GM19023 (cell line): ENCODE results near the gene DMAC2L.
"Not testable (repeated sequence)": the region's sequence is repeated elsewhere in the genome, so short reads cannot be mapped to it uniquely, and the experiment has no call there.

Source experiments
- ATAC-seq: cut with Tn5 transposase; IDR thresholded peaks from one replicate; pipeline ENCODE4 v1.9.1; 2021; ENCODE audit warnings: mild to moderate bottlenecking, moderate library complexity; ENCODE audit not compliant: unreplicated experiment

Gene DMAC2L

DNA sequence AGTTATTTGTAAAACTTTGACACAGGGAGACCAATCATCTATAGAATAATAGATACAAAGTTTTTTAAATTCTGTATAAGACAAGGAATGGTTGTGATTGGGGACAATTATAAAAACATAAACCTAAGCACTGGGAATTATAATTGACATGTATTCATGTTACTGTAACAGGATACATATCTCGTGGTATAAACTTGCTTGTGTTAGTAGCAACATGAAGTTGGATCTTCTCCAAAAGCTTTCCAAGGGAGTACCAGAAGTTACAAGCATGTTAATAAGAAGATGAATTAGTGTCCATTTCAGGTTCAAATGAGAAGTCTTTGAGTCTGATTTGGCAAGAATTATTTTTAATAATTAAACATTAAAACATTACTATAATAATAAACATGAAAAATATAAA lies 42.4 kb downstream of the DMAC2L start:
- no peak for ATAC-seq

DNA sequence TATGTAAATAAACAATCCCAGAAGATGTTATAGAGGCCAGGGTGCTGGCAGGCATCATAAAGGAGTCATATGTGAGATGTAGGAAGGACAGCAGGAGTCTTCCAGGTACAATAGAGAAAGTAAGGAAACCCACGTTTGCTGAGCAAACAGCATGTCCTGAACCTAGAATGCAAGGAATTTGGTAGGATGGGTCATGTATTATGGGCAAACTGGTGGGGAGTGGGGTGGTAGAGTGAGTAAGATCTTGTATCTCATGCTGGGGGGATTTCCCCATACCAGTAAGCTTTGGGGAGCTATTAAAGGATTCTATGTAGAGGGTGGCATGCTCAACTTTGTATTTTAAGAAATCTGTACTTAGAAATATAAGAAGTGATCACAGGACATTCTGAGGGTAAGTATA lies 43.6 kb downstream of the DMAC2L start:
- ATAC-seq = no peak

DNA sequence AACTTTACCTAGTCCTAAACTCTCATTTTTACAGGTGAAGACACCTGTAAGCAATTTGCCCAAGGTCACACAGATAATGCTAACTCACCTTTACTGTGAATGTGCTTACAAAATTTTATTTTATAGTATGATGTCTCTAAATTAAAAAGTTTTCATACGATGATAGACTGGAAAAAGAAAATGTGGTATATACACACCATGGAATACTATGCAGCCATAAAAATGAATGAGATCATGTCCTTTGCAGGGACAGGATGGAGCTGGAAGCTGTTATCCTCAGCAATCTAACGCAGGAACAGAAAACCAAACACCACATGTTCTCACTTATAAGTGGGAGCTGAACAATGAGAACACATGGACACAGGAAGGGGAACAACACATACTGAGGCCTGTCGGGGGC lies 44.2 kb downstream of the DMAC2L start:
- ATAC-seq = not testable (repeated sequence)

DNA sequence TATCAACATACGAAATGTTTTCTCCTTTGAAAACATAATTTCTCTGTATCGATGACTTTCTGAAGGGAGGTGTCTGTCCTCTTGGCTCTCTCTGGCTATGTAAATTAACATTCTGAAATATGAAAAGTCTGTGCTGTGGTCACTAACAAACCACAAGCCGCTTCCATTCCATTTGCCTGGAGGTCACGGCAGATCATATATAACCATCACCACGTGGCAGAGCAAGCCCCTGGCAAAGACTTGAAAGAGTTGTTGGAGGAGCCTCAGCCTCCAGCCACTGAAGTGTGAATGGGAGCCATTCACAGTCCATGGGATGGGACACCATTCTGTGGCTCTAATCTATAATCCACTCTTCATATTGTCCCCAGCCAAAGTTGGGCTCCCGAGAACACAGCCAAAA lies 45.0 kb downstream of the DMAC2L start:
- ATAC-seq = no peak

DNA sequence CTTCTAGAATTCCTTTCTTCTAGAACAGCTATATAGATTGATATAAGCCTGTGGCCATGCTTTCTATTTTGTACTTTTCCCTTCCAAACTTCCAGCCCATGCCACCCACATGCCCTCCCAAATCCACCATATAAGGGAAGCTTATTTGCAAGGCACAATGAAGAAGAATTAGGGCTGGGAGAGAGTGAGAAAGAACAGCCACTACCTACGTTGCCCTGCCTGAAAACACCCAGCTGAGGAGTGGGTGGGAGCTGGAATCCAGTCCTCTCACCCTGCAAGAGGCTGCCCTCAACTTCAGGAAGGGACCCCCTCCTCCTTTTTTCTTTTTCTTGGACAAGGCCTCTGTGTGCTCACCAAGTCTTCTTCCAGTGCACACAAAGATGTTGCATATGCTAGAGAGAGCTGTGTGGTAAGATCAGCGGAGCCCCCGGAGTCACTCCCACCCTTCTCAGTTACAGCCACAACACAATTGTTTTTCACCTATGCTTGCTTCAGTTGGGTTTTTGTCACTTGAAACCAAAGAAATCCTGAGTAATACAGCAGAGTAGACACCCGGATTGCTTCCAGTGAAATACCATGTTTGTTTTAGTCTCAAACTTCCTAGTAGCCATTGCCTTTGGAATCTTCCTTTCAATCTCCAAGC lies 45.8 kb downstream of the DMAC2L start:
- no peak for ATAC-seq

DNA sequence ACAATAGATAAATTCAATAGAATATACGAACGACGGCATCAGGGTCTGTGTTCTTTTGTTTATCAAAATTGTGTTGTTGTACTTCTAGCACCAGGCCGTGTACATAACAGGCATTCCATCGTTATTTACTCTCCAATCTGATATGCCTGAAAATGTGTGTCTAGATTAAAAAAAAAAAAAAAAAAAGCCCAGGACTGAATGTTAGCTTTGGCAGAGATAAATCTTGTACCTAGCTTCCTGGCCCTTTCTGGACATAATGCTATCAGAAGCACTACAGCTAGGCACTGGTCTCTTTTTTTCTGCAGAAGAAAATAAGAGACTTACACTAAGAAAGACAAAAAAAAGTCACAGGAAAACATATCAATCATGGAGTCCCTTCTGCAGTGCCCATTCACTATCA lies 47.5 kb downstream of the DMAC2L start:
- no peak for ATAC-seq

DNA sequence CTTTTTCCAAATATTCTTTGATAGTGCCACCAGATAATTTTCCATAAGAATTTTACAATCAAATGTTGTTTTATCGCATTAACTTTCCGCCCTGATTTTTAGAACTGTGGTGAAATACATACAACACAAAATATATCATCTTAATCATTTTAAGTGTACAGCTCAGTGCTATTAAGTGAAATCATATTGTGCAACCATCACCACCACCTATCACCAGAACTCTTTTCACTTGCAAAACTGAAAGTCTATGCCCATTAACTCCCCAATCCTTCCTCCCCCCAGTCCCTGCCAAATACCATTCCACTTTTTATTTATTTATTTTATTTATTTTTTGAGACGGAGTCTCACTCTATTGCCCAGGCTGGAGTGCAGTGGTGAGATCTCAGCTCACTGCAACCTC lies 48.0 kb downstream of the DMAC2L start:
- no peak for ATAC-seq

DNA sequence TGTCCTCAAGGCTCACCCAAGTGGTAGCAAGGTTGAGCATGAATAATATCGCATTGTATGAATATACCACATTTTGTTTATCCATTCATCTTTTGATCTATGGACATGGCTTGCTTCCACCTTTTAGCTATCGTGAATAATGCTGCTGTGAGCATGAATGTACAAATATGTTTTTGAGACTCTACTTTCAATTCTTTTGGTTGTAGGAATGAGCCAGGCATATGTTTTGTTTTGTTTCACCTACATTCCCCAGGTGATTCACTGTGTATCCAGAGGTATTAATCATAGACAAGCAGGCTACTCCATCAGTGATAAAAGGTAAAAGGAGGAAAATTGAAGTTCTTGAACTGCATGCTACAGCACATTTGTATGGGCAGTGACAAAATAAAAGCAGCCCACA lies 48.7 kb downstream of the DMAC2L start:
- no peak for ATAC-seq

DNA sequence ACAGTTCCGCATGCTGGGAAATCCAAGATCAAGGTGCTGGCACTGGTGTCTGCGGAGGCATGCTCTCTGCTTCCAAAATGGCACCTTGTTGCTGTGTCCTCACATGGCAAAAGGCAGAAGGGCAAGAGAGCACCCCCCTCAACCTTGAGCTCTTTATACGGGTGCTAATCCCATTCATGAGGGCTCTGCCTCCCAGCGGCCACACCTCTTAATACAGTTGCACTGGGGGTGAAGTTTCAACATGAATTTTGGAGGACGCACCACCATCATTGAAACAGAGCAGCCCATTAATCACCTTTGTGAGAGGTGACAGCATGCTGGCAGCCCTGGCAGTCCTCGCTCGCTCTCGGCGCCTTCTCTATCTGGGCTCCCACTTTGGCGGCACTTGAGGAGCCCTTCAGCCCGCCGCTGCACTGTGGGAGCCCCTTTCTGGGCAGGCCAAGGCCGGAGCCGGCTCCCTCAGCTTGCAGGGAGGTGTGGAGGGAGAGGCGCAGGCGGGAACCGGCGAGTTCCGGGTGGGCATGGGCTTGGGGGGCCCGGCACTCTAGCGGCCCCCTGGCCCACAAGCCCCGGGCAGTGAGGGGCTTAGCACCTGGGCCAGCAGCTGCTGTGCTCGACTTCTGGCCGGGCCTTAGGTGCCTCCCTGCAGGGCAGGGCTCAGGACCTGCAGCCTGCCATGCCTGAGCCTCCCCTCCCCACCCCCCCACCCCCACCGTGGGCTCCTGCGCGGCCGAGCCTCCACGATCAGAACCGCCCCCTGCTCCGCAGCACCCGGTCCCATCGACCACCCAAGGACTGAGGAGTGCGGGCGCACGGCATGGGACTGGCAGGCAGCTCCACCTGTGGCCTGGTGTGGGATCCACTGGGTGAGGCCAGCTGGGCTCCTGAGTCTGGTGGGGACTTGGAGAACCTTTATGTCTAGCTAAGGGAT lies 49.6 kb downstream of the DMAC2L start:
- not testable (repeated sequence) for ATAC-seq

DNA sequence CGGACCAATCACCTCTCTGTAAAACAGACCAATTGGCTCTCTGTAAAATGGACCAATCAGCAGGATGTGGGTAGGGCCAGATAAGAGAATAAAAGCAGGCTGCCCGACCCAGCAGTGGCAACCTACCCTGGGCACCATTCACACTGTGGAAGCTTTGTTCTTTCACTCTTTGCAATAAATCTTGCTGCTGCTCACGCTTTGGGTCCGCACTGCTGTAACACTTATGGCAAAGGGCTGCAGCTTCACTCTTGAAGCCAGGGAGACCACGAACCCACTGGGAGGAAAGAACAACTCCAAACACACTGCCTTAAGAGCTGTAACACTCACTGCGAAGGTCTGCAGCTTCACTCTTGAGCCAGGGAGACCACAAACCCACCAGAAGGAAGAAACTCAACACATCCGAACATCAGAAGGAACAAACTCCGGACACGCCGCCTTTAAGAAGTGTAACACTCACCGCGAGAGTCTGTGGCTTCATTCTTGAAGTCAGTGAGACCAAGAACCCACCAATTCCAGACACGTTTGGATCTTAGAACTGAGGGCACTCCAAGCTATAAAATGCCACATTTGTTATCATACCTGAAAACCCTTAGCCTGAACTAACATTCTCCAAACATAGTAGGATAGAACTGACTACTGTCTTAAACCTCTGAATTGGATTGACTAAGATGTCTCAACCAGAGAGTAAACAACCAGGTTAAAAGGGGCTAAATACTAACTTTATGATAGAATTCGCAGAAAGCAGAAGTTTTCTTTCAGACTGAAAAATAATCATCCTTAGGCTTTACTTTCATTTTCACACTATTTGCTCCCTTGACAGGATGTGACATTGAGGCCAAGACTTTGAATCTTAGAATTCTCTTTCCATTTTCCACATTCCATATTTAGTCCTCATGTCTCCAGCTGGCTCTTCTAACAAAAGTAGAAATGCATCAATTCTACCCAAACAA lies 50.9 kb downstream of the DMAC2L start:
- peak; percentile 38 for ATAC-seq

DNA sequence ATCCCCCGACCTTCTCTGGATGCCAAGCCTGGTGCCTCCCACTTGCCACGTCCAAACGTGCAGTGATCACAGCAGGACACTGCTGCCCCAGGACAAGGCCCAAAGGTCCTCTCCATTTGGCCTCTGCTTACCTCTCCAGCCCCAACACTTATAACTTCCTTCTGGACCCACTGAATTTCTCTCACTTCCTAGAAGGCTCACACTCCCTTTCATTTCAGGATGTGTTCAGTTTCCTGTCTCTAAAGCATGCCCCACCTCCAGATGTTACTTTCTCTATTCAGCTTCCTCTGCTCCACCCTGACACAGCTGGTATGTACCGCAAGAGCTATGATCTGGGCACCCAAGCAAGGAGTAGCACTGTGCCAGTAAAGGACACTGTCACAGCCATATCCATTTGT lies 51.6 kb downstream of the DMAC2L start:
- ATAC-seq = peak; percentile 96

DNA sequence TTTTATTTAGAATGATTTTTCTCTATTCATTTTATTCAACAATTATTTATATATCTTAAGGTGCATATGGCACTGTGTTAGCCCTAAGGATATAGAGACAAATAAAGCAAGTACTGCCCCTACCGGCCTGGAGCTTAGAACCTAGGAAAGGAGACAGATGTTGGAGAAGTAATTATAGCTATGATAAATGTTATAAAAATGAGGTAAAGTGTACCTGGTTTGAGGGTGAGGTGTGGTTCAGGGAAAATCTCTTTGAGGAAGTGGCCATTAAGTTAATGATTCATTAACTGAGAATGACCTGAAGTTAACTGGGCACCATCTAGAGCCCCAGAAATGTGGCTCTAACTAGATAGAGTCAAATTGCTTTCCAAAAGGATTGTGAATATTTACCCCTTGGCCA lies 52.7 kb downstream of the DMAC2L start:
- ATAC-seq = no peak

DNA sequence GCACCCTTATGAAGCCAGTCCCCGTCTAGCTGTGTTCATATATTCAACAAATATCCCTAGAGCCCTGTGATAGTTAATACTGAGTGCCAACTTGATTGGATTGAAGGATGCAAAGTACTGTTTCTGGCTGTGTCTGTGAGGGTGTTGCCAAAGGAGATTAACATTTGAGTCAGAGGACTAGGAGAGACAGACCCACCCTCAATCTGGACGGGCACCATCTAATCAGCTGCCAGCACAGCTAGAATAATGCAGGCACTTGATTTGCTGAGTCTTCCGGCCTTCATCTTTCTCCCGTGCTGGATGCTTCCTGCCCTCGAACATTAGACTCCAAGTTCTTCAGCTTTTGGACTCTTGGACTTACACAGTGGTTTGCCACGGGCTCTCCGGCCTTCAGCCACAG lies 53.4 kb downstream of the DMAC2L start:
- ATAC-seq = not testable (repeated sequence)

DNA sequence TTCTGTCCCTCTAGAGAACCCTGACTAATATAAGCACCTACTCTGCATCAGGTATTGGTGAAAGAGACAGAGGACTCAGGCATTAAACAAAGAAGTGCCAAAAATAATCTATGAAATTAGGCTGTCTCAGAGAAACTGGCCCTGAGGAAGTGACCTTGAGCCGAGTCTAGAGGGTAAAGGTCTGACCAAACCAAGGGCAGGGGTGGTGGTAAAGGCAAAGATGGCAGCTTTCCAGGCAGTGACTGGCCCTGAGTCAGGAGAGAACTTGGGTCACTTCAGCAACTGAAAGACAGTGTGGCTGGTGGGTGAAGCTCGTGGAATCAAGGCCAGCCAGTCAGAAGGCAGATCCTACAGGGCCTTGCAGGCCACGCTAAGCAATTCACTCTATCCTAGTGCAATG lies 54.0 kb downstream of the DMAC2L start:
- no peak for ATAC-seq

DNA sequence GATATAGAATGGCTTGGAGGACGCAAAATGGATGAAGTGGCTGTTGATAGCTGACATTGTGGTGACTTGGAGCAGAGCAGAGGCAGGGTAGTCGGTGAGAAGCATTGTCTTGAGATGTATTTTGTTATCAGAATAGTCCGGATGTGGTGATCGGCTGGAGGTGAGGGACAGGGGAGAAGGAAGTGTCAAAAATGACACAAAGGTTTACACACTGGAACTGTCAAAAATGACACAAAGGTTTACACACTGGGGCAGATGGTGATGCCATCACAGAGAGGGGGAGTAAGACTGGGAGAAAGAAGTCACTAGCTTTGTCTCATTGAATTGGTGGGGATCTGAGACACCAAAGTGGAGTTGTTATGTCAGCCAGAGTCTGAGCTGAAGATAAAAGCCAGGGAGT lies 54.5 kb downstream of the DMAC2L start:
- no peak for ATAC-seq

DNA sequence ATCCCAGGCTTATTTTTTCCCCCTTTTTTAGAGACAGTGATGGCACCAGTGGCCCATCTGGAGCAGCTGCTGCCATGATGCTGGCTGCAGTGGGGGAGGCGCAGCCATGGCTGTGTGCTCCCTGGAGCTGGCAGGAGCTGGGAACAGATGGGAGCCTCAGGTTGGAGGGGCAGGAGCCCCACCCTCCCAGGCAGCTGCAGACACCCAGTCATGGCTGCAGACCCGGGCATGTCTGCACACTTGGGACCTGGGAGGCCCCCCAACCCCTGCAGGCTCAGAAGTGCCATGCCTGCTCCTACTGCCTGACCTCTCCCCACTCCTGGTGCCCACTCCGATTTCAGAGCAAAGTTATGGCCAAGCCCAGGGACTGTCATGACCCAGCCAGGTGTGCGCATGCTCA lies 59.4 kb downstream of the DMAC2L start:
- no peak for ATAC-seq

DNA sequence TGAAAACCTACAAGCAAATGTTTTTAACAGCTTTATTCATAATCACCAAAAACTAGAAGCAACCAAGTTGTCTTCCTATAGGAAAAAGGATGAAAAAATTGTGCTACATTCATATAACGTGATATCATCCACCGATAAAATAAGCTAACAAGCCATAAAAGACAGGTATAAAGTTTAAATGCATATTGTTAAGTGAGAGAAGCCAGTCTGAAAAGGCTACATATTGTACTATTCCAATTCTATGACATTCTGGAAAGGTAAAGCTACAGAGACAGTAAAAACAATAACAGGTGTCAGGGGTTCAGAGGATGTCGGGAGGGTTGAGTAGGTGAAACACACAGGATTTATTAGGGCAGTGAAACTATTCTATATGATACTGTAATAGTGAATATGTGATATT lies 61.8 kb downstream of the DMAC2L start:
- no peak for ATAC-seq

DNA sequence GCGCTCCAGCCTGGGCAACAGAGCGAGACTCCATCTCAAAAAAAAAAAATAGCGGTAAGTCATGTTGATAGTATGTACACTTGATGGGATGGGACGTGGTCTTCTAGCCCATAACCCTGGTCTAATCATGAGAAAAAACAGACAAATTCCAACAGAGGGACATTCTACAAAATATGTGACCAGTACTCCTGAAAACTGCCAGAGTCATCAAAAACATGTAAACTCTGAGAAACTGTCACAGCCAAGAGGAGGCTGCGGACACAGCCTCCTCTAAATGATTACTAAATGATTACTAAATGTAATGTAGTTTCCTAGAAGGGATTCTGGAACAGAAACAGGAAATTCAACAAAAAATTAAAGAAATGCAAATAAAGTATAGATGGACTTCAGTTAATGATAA lies 63.6 kb downstream of the DMAC2L start:
- no peak for ATAC-seq
